ENCODE measurements around the gene ABCB10.

GRCh38 chr1:229480495-229480894 lies 78.0 kb downstream of the ABCB10 start:
- TF ChIP-seq, protein P1, sequence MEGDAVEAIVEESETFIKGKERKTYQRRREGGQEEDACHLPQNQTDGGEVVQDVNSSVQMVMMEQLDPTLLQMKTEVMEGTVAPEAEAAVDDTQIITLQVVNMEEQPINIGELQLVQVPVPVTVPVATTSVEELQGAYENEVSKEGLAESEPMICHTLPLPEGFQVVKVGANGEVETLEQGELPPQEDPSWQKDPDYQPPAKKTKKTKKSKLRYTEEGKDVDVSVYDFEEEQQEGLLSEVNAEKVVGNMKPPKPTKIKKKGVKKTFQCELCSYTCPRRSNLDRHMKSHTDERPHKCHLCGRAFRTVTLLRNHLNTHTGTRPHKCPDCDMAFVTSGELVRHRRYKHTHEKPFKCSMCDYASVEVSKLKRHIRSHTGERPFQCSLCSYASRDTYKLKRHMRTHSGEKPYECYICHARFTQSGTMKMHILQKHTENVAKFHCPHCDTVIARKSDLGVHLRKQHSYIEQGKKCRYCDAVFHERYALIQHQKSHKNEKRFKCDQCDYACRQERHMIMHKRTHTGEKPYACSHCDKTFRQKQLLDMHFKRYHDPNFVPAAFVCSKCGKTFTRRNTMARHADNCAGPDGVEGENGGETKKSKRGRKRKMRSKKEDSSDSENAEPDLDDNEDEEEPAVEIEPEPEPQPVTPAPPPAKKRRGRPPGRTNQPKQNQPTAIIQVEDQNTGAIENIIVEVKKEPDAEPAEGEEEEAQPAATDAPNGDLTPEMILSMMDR (conservative IDR thresholded peaks at IDR 0.05 in 1 of 2, IDR thresholded peaks at IDR 0.05 in 1 of 2; ENCODE audit: extremely low read depth in 1 of 2, insufficient read depth in 1 of 2, low read depth in 1 of 2, low read length in 2 of 2): no peak
- no peak for TF ChIP-seq EZH2 (IDR thresholded peaks at IDR 0.05; ENCODE audit: borderline replicate concordance, low read length)
